GM12875 (cell line): ENCODE measurements around the gene NACC2.

Source experiments
- H3K4me3 ChIP-seq: one replicate; pipeline ENCODE4 v1.5.1; 2011; ENCODE audit warnings: low read depth, low read length, control low read depth
- CTCF ChIP-seq: IDR thresholded peaks from 2 replicates; pipeline ENCODE4 v1.5.1; 2011; ENCODE audit warnings: low read depth, mild to moderate bottlenecking, control low read depth, inconsistent platforms, low read length, moderate library complexity, borderline replicate concordance; ENCODE audit not compliant: insufficient read depth

Gene NACC2

GRCh38 chr9:136090768-136091581, 4.1 kb downstream of the NACC2 start:
- no peak for TF ChIP-seq CTCF
- H3K4me3 ChIP-seq = no peak overlapping the region

DNA sequence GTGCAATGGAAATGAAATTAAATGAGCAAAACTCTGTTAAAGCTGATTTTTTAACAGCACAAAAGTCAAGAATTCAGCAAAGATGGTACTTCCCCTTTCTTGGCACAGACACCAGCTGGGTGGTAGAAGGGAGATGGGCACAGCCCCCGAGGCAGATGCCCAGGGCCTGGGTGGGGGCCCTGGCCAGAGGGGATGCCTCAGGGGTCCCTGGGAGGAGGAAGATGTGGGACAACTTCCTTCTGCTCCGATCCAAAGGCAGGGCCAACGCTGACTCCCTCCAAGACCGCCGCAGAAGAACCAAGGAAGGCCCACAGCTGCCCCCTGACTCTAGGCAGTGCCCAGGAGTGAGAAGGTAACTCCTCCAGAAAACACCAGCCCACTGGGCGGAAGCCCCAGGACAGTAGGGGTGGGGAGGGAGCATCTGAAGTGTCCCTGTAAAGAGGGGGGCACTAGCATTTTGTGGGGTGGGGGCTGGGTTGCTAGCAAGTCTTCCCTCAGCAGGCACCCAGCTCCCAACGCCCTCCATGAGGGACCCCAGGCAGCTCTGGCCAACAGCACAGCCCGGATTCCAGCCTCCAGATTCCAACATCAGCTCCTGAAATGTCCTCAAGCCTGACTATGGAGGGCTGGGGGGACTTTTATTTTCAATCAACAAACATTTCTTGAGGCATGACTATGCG, 4.9 kb downstream of the NACC2 start:
- no peak overlapping the region for H3K4me3 ChIP-seq
- TF ChIP-seq CTCF = no peak

- no peak for TF ChIP-seq CTCF
- no peak overlapping the region for H3K4me3 ChIP-seq
Measured at GRCh38 chr9:136089697-136090045, 5.4 kb downstream of the NACC2 start.

- H3K4me3 ChIP-seq = no peak overlapping the region
- TF ChIP-seq CTCF = no peak
Measured at GRCh38 chr9:136088939-136089696, 6.0 kb downstream of the NACC2 start.

DNA sequence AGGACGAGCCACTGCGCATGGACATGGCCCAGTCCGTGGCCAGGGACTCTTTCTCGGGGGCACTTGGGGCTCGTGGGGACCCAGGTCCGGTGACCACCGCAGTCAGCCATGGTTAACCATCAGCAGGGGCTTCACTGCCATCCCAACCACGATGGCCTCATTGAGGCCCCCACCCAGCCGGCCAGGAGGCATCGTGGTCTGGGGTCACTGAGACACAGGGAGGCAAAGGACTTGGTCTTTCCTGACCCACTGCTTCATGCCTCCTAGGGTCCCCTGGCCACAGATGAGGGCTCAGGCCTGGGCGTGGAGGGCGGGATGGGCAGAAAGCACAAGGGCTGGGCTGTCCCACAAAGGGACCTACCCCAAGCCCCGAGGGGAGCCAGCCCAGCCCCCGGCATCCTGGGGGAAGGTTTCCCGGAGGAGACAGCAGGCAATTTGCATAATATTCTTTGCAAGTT, 6.6 kb downstream of the NACC2 start:
- no peak overlapping the region for H3K4me3 ChIP-seq
- TF ChIP-seq CTCF = no peak

GRCh38 chr9:136087741-136088480, 7.2 kb downstream of the NACC2 start:
- no peak for TF ChIP-seq CTCF
- no peak overlapping the region for H3K4me3 ChIP-seq
